PC-3 (cell line): ENCODE measurements around the gene HMGCS2.
"Not testable (repeated sequence)": the region's sequence is repeated elsewhere in the genome, so short reads cannot be mapped to it uniquely, and the experiment has no call there.

Experiments used
- CTCF ChIP-seq: fragments of 300-600 bp; sonication (generic); conservative IDR thresholded peaks from 2 replicates; pipeline ENCODE4 v1.5.1; 2017; ENCODE audit warnings: antibody characterized with exemption, low read depth, mild to moderate bottlenecking, low read length
- EZH2 ChIP-seq: fragments of 300-600 bp; sonication (generic); IDR thresholded peaks from one replicate; pipeline ENCODE4 v1.6.1; 2017; ENCODE audit warnings: antibody characterized with exemption, mild to moderate bottlenecking, low read length; ENCODE audit not compliant: unreplicated experiment

- TF ChIP-seq EZH2, CTCF: not testable (repeated sequence)
These were observed 62.1 kb downstream of the HMGCS2 start for GRCh38 chr1:119706599-119706998.
